K562 (cell line): Measurements from ENCODE around the gene PDE4D. TPM values are rescaled to one million over a fixed set of nuclear protein-coding genes. Genes with fewer than 3 reads are reported as not detected.

Experiments
- ATAC-seq: fragments of 200-7000 bp; cut with Tn5 transposase; 3 replicates; pipeline ENCODE4 v1.9.1; 2020; ENCODE audit warnings: moderate library complexity
- BruUV-seq: library from RNA; stranded (reverse); fragments of 400-500 nt; replicated peaks from 2 replicates; lab custom pipeline; 2021; lab: Mats Ljungman, UMichigan
- CTCF ChIA-PET: fragments of 300-600 bp; formaldehyde crosslinking; extraction: SDS; loops from one replicate; lab custom pipeline; 2021; ENCODE audit warnings: low intra/inter-chr PET ratio; lab: Yijun Ruan, JAX
- POLR2A ChIA-PET: fragments of 300-600, 350-650 bp; sonication (Branson Sonifier 250); formaldehyde crosslinking; extraction: SDS; loops from one replicate; lab custom pipeline; 2021; ENCODE audit warnings: antibody characterized with exemption, inconsistent platforms; lab: Yijun Ruan, JAX
- DNase-seq, 4 experiments: peaks; one replicate each; pipeline versions ENCODE4 v3.0.0 to v3.0.0-alpha.2; 2011 to 2018; ENCODE audit warnings: low spot score in 3 of 4, mixed read lengths in 3 of 4; ENCODE audit errors: extremely low read depth in 1 of 4
- FAIRE-seq: peaks from 2 replicates; lab custom pipeline; 2011; peaks lifted over from hg19 to GRCh38; lab: Jason Lieb, UNC
- H2AFZ ChIP-seq: 2 replicates; pipeline ENCODE4 v1.6.0; 2011; ENCODE audit warnings: low read depth, low read length, control low read depth, inconsistent platforms
- H3K27ac ChIP-seq: fragments of 200-600 bp; 3 replicates; pipeline ENCODE4 v1.8.0; 2011; ENCODE audit warnings: low read depth, mild to moderate bottlenecking, control low read depth, inconsistent platforms, low read length, moderate library complexity, mixed read lengths; ENCODE audit errors: extremely low read depth
- H3K27me3 ChIP-seq, 2 experiments: fragments of 300-600 bp in 1 of 2; 2 replicates in 1 of 2; 3 replicates in 1 of 2; pipeline versions ENCODE4 v1.6.0 to v1.8.0; 2011; ENCODE audit warnings: inconsistent platforms in 2 of 2, low read length in 2 of 2, mild to moderate bottlenecking in 1 of 2, mixed read lengths in 1 of 2, moderate library complexity in 1 of 2; ENCODE audit not compliant: control insufficient read depth in 2 of 2, insufficient read depth in 2 of 2
- H3K36me3 ChIP-seq: fragments of 300-600 bp; 3 replicates; pipeline ENCODE4 v1.8.0; 2011; ENCODE audit warnings: mild to moderate bottlenecking, low read length, inconsistent platforms; ENCODE audit not compliant: control insufficient read depth, insufficient read depth
- H3K4me1 ChIP-seq, 2 experiments: fragments of 200-600 bp in 1 of 2; replicated peaks in 1 of 2; 2 replicates in 1 of 2; 3 replicates in 1 of 2; pipeline versions ENCODE4 v1.5.1 to v1.8.0; 2011; ENCODE audit warnings: inconsistent platforms in 2 of 2, low read length in 2 of 2, mild to moderate bottlenecking in 1 of 2, mixed read lengths in 1 of 2, moderate library complexity in 1 of 2; ENCODE audit not compliant: control insufficient read depth in 2 of 2, insufficient read depth in 2 of 2
- H3K4me2 ChIP-seq: 2 replicates; pipeline ENCODE4 v1.6.1; 2011; ENCODE audit warnings: low read length, control low read depth, inconsistent platforms, mixed read lengths; ENCODE audit not compliant: insufficient read depth
- H3K4me3 ChIP-seq: fragments of 200-600 bp; sonication (generic), shearing (Covaris generic); 2 replicates; pipeline ENCODE4 v1.5.1; 2016; ENCODE audit warnings: control low read depth, inconsistent platforms
- H3K79me2 ChIP-seq: fragments of 200-600 bp; 3 replicates; pipeline ENCODE4 v1.8.0; 2011; ENCODE audit warnings: low read length, inconsistent platforms; ENCODE audit not compliant: control insufficient read depth, insufficient read depth
- H3K9ac ChIP-seq, 2 experiments: 2 replicates each; pipeline versions ENCODE4 v1.6.0 to v1.6.1; 2011; ENCODE audit warnings: low read depth in 2 of 2, low read length in 2 of 2, control low read depth in 1 of 2, inconsistent platforms in 1 of 2, mild to moderate bottlenecking in 1 of 2, mixed read lengths in 1 of 2; ENCODE audit not compliant: insufficient read depth in 1 of 2
- H3K9me1 ChIP-seq: one replicate; pipeline ENCODE4 v1.6.0; 2011; ENCODE audit warnings: inconsistent platforms, mild to moderate bottlenecking, low read length, moderate library complexity; ENCODE audit not compliant: control insufficient read depth, insufficient read depth
- H3K9me3 ChIP-seq: replicated peaks from 2 replicates; pipeline ENCODE4 v1.5.1; 2011; ENCODE audit warnings: low read depth, low read length, inconsistent platforms; ENCODE audit not compliant: control insufficient read depth, insufficient read depth
- H4K20me1 ChIP-seq: replicated peaks from 2 replicates; pipeline ENCODE4 v1.6.1; 2011; ENCODE audit warnings: low read length, inconsistent platforms, mixed read lengths; ENCODE audit not compliant: control insufficient read depth, insufficient read depth
- CHAMP1 ChIP-seq: fragments of 450-650 bp; IDR thresholded peaks from 2 replicates; pipeline ENCODE4 v1.6.1; 2016; ENCODE audit warnings: mild to moderate bottlenecking
- FOXJ2 ChIP-seq: fragments of 200-800 bp; sonication (Bioruptor generic); IDR thresholded peaks from 2 replicates; pipeline ENCODE4 v1.6.1; 2016; ENCODE audit warnings: missing genetic modification characterization, missing compliant biosample characterization
- FOXJ3 ChIP-seq: sonication (generic); formaldehyde crosslinking; IDR thresholded peaks from 2 replicates; pipeline ENCODE4 v1.4.0; 2020; ENCODE audit warnings: mild to moderate bottlenecking, missing genetic modification reagents
- IRF1 ChIP-seq: sonication (generic); formaldehyde crosslinking; IDR thresholded peaks from 2 replicates; pipeline ENCODE4 v1.8.0; 2022; ENCODE audit warnings: missing genetic modification reagents, mild to moderate bottlenecking, borderline replicate concordance
- KAT2B ChIP-seq: IDR thresholded peaks from one replicate; pipeline ENCODE4 v1.6.1; 2012; ENCODE audit warnings: low read depth, mild to moderate bottlenecking, control low read depth, inconsistent platforms, low read length, moderate library complexity
- LCOR ChIP-seq: sonication (generic); formaldehyde crosslinking; IDR thresholded peaks from 2 replicates; pipeline ENCODE4 v1.8.0; 2022; ENCODE audit warnings: mild to moderate bottlenecking, missing genetic modification reagents
- MAZ ChIP-seq, 2 experiments: fragments of 450-650 bp in 1 of 2; sonication (generic) in 1 of 2; formaldehyde crosslinking; IDR thresholded peaks in 1 of 2; conservative IDR thresholded peaks in 1 of 2; 2 replicates each; pipeline versions ENCODE4 v1.4.0 to v1.5.0; 2020; ENCODE audit warnings: mild to moderate bottlenecking in 1 of 2, missing genetic modification reagents in 1 of 2
- RBM34 ChIP-seq: fragments of 200-400 bp; formaldehyde crosslinking; IDR thresholded peaks from 2 replicates; pipeline ENCODE4 v1.6.1; 2018; ENCODE audit warnings: low read length, borderline replicate concordance; ENCODE audit not compliant: insufficient read depth
- STAT5A ChIP-seq: IDR thresholded peaks from 2 replicates; pipeline ENCODE4 v1.6.1; 2012; ENCODE audit warnings: low read length, inconsistent platforms, borderline replicate concordance
- TCF3 ChIP-seq: sonication (generic); formaldehyde crosslinking; IDR thresholded peaks from 2 replicates; pipeline ENCODE4 v1.4.0; 2020; ENCODE audit warnings: mild to moderate bottlenecking, missing genetic modification reagents
- USF2 ChIP-seq: sonication (generic); formaldehyde crosslinking; IDR thresholded peaks from 2 replicates; pipeline ENCODE4 v1.5.0; 2020; ENCODE audit warnings: missing genetic modification reagents
- ZBTB5 ChIP-seq: fragments of 450-650 bp; IDR thresholded peaks from 2 replicates; pipeline ENCODE4 v1.6.1; 2017; ENCODE audit warnings: antibody characterized with exemption
- ZNF184 ChIP-seq: sonication (generic); formaldehyde crosslinking; IDR thresholded peaks from 2 replicates; pipeline ENCODE4 v1.5.0; 2020; ENCODE audit warnings: missing genetic modification reagents
- ZNF232 ChIP-seq: sonication (generic); formaldehyde crosslinking; IDR thresholded peaks from 2 replicates; pipeline ENCODE4 v1.8.0; 2022; ENCODE audit warnings: mild to moderate bottlenecking, missing genetic modification reagents
- ZNF239 ChIP-seq: fragments of 250-450 bp; sonication (Bioruptor Pico); IDR thresholded peaks from 2 replicates; pipeline ENCODE4 v1.4.0; 2020; ENCODE audit warnings: mild to moderate bottlenecking
- ZSCAN32 ChIP-seq: fragments of 450-650 bp; formaldehyde crosslinking; IDR thresholded peaks from 2 replicates; pipeline ENCODE4 v1.4.0; 2020; ENCODE audit warnings: mild to moderate bottlenecking, moderate library complexity
- WGBS: fragments of 100-300 bp; shearing (Covaris generic); methylation state at CpG from one replicate; pipeline ENCODE4 v1.1.6; 2016; ENCODE audit warnings: low coverage, mixed read lengths; ENCODE audit not compliant: insufficient coverage; ENCODE audit errors: missing lambda C conversion rate; 5-methylcytosine and 5-hydroxymethylcytosine counted together
- in situ Hi-C: fragments of 300-500 bp; cut with MboI; formaldehyde crosslinking; loops from 4 replicates; pipeline ENCODE4 v1.15.0; 2018; ENCODE audit warnings: inconsistent platforms, mixed read lengths
- intact Hi-C: fragments of 100-400 bp; cut with micrococcal nuclease; formaldehyde crosslinking; loops from 2 replicates; pipeline ENCODE4 v1.14.2; 2022
- polyA plus RNA-seq, 8 experiments: library from polyadenylated mRNA; depleted of rRNA in 4 of 8; stranded (reverse) in 5 of 8; unstranded in 3 of 8; fragments of >200 nt; fragmentation: Nextera tagmentation in 2 of 8; fragmentation: Illumina TruSeq in 1 of 8; extraction: Ambion mirVana in 2 of 8; extraction: Trizol in 1 of 8; gene quantifications; 2 replicates each; pipeline versions ENCODE4 v1.2.1 to v1.2.3, GENCODE V29; 2011 to 2014; ENCODE audit warnings: inconsistent platforms in 1 of 8, missing spikeins in 1 of 8
- total RNA-seq, 7 experiments: library from RNA; depleted of rRNA in 6 of 7; stranded (reverse); fragments of >200 nt in 6 of 7; fragmentation: Illumina TruSeq in 2 of 7; extraction: Trizol in 2 of 7; gene quantifications; 2 replicates each; pipeline versions ENCODE4 v1.2.1 to v1.2.3, GENCODE V29; 2011 to 2021; ENCODE audit warnings: low replicate concordance in 1 of 7

The PDE4D gene
- total and polyA plus RNA-seq, 9 of the 15 experiments (the other 6 are each of a cell fraction or from before 2014, with no cell fraction given): 0.04 to 0.46 (median 0.13) TPM

- TF ChIP-seq CHAMP1 (no peak), ZBTB5 (no peak), LCOR (CRISPR knock-in tag) (no peak), ZNF232 (CRISPR knock-in tag) (no peak), KAT2B (no peak)
- TF ChIP-seq, all 486 proteins: peak for 0
Measured at GRCh38 chr5:59501316-59501715, 392.2 kb downstream of the PDE4D start (continued).

- Histone ChIP-seq H3K9me1 (no peaks in the 10 kb centered on the region), H3K9me3 (no peaks in the 10 kb centered on the region), H3K4me1 (no peaks in the 10 kb centered on the region), H3K4me3 (no peak overlapping the region), H3K4me2 (no peak overlapping the region), H3K27me3 (no peaks in the 10 kb centered on the region), H4K20me1 (no peaks in the 10 kb centered on the region), H3K79me2 (no peaks in the 10 kb centered on the region), H2AFZ (no peak overlapping the region), H3K36me3 (no peaks in the 10 kb centered on the region), H3K27ac (no peak overlapping the region), H3K9ac (no peak overlapping the region)
- intact Hi-C loops (no loop called here), in situ Hi-C loops (no loop called here)
- ChIA-PET CTCF (no interaction called here), POLR2A (no interaction called here)
- TF ChIP-seq USF2 (CRISPR knock-in tag) (no peak), TCF3 (CRISPR knock-in tag) (no peak), STAT5A (no peak), ZNF239 (CRISPR knock-in tag) (no peak), IRF1 (CRISPR knock-in tag) (no peak), FOXJ3 (no peak), ZNF184 (CRISPR knock-in tag) (no peak), FOXJ2 (tag) (no peak), MAZ (CRISPR knock-in tag; conservative IDR thresholded peaks at IDR 0.05 in 1 of 2, IDR thresholded peaks at IDR 0.05 in 1 of 2) (no peak), RBM34 (no peak), ZSCAN32 (CRISPR knock-in tag) (no peak)
- WGBS: 0% methylated on average over 1 of the region's 1 CpG
- ATAC-seq: no peak
- BruUV-seq: no TSS peak
- DNase-seq: no peak
- FAIRE-seq: no peak
Measured at GRCh38 chr5:59500014-59500413, 393.5 kb downstream of the PDE4D start.
